ENCODE measurements around the gene PNLIPRP1. TPM values are rescaled to one million over a fixed set of nuclear protein-coding genes. Genes with fewer than 3 reads are reported as not detected.

PNLIPRP1 gene
- total RNA-seq, 4 donors from 2014 or later = not detected

GRCh38 chr10:116636976-116637375 lies 46.2 kb downstream of the PNLIPRP1 start:
- ATAC-seq (ENCODE audit: low FRiP score) = no peak
- no peak for DNase-seq (ENCODE audit: low spot score)
- TF ChIP-seq CTCF (IDR thresholded peaks at IDR 0.05) = no peak

DNA sequence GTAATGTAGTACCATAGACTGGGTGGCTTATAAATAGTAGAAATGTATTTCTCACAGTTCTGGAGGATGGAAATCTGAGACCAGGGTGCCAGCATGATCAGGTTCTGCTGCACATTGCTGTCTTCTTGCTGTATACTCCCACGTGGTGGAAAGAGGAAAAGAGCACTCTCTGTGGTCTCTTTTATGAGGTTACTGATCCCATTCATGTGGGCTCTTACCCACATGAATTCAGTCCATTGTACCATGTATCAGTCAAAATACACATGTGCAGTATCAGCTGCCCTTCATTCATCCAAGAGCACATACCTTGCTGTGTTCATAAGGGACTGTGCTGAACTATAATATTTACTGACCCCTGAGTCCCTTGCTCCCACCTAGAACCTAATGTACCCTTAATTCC lies 47.1 kb downstream of the PNLIPRP1 start:
- DNase-seq (ENCODE audit: low spot score) (no peak), ATAC-seq (ENCODE audit: low FRiP score) (no peak)
- no peak for TF ChIP-seq CTCF (IDR thresholded peaks at IDR 0.05)

- no peak for TF ChIP-seq CTCF (IDR thresholded peaks at IDR 0.05)
- ATAC-seq (ENCODE audit: low FRiP score) (no peak), DNase-seq (ENCODE audit: low spot score) (no peak)
Observed at GRCh38 chr10:116646502-116646901, 55.7 kb downstream of the PNLIPRP1 start.

DNA sequence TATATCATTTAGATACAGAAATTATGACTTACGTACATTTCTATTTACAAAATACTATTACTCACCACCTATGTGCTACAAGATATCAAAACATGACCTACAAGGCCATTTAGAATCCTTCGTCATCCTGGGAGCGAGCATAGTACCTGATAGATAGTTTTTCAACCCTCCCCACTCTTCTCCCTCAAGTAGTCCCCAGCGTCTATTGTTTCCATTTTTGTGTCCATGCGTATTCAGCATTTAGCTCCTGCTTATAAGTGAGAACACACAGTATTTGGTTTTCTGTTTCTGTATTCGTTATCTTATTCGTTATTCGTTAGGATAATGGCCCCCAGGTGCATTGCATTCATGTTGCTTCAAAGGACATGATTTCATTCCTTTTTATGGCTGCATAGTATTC lies 58.1 kb downstream of the PNLIPRP1 start:
- no peak for TF ChIP-seq CTCF (IDR thresholded peaks at IDR 0.05)
- DNase-seq (ENCODE audit: low spot score) = no peak
- ATAC-seq (ENCODE audit: low FRiP score) = no peak

DNA sequence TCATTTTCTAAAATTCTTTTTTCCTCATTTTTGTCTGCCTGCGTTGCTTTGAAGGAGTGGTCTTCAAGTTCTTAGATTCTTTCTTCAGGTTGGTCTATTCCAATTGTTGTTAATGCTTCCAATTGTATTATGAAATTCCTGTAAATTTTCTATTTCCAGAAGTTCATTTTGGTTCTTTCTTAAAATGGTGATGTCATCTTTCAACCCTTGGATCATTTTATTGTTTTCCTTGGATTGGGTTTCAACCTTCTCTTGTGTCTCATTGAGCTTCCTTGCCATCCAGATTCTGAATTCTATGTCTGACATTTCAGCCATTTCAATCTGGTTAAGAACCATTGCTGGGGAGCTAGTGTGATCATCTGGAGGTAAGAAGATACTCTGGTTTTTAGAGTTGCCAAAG lies 63.1 kb downstream of the PNLIPRP1 start:
- ATAC-seq (ENCODE audit: low FRiP score) = no peak
- no peak for DNase-seq (ENCODE audit: low spot score)
- TF ChIP-seq CTCF (IDR thresholded peaks at IDR 0.05) = no peak

GRCh38 chr10:116654816-116655215 lies 64.1 kb downstream of the PNLIPRP1 start:
- ATAC-seq (ENCODE audit: low FRiP score) (no peak), DNase-seq (ENCODE audit: low spot score) (no peak)
- TF ChIP-seq CTCF (IDR thresholded peaks at IDR 0.05) = no peak

GRCh38 chr10:116655568-116655967 lies 64.8 kb downstream of the PNLIPRP1 start:
- ATAC-seq (ENCODE audit: low FRiP score) = no peak
- no peak for TF ChIP-seq CTCF (IDR thresholded peaks at IDR 0.05)
- no peak for DNase-seq (ENCODE audit: low spot score)

Data from omental fat pad (tissue), 4 donors.